SIG-M5 treated with dmso at 0.1 percent for 504 hours (cell line): ENCODE results near the gene DNAH10.

Experiments
- DNase-seq: peaks from one replicate; lab custom pipeline; 2025; ENCODE audit not compliant: unreplicated experiment; lab: John Stamatoyannopoulos, UW

Gene DNAH10

DNA sequence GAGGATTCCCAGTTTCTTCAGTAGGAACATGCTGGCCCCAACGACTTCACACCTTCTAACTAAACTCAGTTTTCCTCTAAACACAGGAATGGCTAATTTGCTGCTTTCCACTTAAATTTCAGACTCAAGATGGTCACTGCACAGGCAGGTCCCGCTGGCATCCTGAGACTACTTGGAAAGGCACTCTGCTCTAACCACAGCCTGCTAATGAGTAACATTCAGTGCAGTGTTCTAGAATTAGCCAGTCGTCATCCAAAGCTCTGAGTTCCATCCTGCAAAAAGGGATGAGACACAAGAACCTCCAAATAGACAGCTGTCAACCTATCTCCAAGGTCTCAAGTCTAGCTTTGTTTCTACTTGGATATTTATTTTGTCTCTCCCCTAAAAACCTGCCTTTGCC is 204.5 kb downstream of the DNAH10 start:
- DNase-seq = no peak

GRCh38 chr12:123967121-123967586 is 205.1 kb downstream of the DNAH10 start:
- no peak for DNase-seq

DNA sequence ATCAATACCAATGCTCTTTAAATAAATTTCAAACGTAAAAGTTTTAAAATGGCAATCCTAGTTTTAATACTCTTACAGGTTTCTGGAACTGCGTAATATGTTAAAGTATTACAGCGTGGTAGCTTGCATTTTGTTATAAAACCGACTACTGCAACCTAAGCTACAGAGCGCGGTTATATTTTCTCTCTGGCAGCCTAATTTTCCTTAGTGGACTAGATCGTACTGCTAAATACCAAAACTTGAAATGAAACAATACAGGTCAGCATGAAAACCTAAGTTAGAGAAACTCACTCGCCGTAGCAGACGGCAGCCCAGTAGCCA is 209.3 kb downstream of the DNAH10 start:
- DNase-seq = no peak

DNA sequence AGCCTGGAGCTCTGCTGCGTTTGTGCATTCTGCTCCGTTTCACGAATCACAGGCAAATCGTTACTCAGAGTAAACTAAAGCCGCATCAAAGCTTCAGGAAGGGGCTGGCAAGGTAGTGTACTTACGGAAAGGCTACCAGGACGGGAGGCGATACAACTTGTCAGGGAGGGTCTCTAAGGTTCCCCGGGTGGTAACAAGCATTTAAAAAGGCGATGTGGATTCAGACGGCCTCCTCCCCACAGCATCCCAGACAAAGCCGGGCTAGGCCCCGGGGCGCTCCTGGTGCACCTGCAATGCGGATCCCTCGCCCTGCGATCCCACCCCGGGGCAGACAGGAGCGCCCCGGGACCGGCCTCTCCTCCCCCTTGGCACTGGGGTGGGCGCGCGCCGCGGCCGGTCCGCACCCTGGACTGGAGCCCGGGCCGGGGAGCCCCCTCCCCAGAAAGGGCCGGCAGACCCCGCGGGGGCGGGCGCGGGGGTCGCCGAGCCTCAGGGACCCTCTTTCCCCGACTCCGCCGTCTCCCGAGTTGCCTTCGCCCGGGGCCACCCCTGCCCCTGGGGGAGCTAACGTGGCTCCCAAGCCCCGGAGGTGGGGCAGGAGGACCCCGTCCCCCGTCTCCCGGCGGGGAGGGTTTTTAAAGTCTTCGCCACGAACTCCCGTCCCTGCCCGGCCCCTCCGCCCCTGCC is 209.8 kb downstream of the DNAH10 start:
- peak; percentile 15 for DNase-seq

DNA sequence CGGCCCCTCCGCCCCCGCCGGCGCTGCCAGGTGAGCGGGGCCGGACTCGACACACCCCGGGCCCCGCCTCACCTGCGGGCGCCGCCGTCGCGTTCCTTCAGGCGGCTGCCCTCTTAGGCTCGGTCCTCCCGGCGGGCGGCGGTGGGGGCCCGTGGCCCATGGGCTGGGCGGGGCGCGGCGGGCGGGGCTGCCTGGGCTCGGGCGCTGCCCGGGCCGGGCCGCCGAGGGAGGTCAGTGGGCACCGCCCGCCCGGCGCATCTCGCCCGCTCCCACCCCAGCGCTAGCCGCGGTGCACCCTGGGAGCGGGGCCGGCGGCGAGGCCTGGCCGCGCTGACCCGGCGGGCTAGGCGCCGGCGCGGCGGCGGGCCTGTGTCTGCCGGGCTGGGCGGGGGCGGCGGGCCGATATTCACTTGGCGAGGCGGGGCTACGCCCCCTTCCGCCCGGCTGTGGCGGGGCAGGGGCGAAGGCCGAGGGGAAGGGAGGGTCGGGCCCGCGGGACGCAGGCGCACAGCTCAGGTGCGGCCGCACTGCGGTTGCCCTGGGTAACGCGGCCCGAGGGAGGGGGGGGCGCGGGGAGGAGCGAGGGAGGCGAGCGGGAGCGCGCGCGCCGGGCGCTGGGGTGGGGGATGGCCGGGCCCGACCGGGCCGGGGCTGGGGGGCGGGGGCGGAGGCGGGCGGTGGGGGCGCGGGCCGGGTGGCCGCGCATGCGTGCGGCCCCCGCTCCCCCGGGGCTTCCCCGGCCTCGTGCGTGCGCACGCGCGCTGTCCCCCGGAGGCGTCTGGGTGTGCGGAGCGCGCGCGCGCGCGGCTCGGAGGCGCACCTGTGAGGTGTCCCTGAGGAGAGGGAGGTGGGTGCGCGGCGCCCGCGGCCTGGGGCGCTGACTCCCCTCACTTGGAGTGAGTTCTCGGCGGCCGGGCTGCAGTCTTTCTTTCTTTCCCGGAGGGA is 210.6 kb downstream of the DNAH10 start, which contains the start of the genes CCDC92 and ZNF664:
CCDC92 (minus strand) TSS at position 375 of the 945 bp plus-strand sequence. CDS start 28,526 bp downstream, outside the sequence.
ZNF664 (plus strand) TSS at position 759 of the 945 bp plus-strand sequence. CDS start 38,930 bp downstream, outside the sequence.
- DNase-seq = peak; percentile 78

DNA sequence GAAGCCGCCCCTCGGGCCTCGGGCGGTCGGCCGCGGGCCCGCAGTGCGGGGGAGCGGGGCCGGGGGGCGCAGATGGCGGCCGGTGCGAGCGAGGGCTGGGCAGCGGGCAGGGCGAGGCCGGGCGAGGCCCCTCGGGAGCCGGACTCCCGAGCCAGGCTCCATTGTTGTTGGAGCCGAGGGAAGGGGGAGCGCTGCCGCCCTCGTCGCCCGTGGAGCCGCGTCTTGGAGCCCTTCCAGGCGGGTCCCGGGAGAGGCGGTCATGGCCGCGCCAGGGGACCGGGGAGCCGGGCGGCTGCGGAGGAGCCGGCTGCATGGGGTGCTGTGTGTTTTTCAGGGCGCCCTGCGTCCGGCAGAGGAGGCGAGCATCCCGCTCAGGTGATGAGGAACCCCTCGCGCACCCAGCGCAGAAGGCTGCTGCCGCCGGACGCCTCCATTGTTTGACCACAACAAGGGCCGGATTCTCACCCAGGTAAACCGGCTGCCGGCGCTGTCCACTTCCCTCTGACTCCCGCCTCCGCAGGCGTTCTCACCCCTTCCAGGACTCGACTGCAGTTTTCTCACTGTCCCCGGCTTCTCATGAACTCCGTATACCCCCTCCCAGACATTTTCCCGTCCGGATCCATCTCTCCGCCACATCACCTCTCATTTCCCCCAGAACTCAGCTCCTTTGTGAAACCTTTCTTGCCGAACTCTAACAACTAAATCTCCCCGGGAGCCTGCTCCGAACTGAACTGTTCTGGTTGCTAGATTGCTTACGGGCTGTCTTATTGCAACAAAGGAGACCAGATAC is 211.6 kb downstream of the DNAH10 start:
- peak; percentile 13 for DNase-seq

DNA sequence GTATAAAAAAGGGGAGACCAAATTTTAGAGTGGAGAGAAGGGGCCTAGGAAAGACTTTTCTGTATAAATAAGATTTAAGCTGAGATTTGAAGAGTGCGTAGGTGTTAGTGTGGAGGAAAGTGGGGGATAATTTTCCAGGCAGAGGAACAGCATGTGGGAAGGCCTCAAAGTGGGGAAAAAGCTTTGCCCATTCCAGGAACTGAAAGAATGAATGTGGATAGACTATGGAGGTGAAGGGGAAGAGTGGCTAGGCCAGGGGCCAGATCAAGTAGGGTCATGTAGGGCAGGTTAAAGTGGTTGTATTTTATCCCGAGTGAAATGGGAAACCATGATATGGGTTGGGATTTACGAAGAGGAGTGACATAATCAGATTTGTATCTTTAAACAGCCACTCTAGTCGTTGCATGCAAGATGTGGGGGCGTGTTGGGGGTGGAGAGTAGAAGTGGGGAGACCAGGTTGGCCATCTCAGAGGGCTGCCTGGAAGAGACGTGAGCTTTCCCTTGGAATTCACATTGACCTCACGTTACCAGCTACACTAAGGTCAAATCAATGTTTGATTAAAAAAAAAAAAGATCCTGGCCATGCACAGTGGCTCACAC is 214.2 kb downstream of the DNAH10 start:
- no peak for DNase-seq

- no peak for DNase-seq
Observed at GRCh38 chr12:123979566-123979965, 217.5 kb downstream of the DNAH10 start.

DNA sequence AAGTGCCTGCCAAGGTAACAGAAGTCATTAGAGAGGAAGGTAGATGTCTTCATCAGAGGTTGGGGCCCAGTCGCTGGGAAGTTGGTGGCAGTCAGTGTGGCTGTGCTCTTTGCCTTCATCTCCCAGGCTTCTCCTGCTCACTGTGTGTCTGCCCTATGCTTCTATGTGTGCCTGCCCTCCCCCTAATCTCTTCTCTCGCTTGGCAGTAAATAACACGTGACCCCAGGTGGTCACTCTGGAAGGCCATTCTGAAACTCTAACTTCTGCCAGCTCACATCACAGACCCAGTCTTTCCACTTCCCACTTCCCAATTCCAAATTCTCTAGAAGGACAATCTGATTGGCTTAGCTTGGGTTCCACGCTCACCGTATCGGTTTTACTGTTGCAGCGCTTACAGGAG is 220.2 kb downstream of the DNAH10 start:
- DNase-seq = no peak

DNA sequence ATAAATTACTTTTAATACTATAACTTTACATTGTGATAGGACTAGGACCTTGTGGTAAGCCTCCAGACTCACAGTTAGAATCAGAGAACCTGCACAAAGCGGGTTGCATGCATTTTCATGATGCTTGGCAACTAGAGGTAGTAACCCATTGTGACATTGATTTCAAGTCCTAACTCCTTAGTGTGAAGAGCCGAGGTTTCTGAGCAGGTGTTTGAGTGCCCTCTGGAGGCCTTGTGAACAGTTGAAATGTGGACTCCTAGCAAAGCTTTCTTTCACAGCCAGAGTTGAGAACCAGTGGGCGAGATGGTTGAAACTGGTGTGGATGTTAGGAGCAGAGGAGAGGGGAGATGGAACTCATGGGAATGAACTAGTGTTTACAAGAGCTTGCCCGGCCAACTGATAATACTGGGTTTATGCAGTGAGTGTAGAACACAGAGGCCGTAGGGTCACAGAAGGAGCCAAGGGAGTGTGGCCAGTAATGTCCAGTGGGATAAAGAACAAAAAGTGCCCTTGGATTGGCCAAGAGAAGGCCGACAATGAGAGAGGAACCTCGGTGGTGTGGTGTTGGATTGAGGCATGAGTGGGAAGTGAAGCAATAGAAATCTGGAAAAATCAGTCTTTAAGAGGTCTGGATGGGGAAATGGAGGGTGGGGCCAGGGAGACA is 221.9 kb downstream of the DNAH10 start:
- peak; percentile 61 for DNase-seq

DNA sequence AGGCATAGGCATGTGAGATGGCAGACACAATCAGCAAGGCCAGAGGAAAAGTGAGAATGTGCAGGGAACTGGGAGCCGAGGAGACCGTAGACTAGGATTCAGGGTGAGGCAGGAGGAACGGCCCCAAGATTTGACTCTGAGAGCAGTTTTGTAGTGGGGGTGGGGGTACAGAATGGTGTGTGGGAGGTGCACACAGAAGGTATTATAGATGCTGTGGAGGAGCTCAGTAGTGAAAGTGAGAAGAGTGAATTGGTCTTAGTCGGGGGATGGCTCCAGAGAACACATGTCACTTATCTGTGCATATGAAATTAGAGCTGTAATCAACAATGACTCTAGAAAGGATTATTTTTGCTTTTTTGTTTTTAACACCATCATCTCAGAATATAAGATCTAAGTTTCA is 222.8 kb downstream of the DNAH10 start:
- no peak for DNase-seq
